NCI-H524 (cell line): ENCODE data around the gene ADGRD1.

Source experiments
- DNase-seq, 2 experiments: peaks; one replicate each; lab custom pipeline; 2025; lab: John Stamatoyannopoulos, UW

Gene ADGRD1

GRCh38 chr12:131135786-131136538 lies 182.3 kb downstream of the ADGRD1 start:
- DNase-seq, result no peak

GRCh38 chr12:131136539-131136872 lies 182.8 kb downstream of the ADGRD1 start:
- no peak for DNase-seq

GRCh38 chr12:131137009-131137835 lies 183.5 kb downstream of the ADGRD1 start:
- no peak for DNase-seq

- no peak for DNase-seq
These were observed 184.3 kb downstream of the ADGRD1 start for GRCh38 chr12:131137836-131138637.

- no peak for DNase-seq
These were observed 185.1 kb downstream of the ADGRD1 start for GRCh38 chr12:131138638-131139362.

GRCh38 chr12:131139363-131140068 lies 185.8 kb downstream of the ADGRD1 start:
- no peak for DNase-seq

- no peak for DNase-seq
These were observed 186.3 kb downstream of the ADGRD1 start for GRCh38 chr12:131140069-131140435.

GRCh38 chr12:131140697-131141096 lies 187.0 kb downstream of the ADGRD1 start:
- no peak for DNase-seq

- no peak for DNase-seq
These were observed 187.8 kb downstream of the ADGRD1 start for GRCh38 chr12:131141514-131141913.

GRCh38 chr12:131142891-131143657 lies 189.4 kb downstream of the ADGRD1 start:
- no peak for DNase-seq

- no peak for DNase-seq
These were observed 192.5 kb downstream of the ADGRD1 start for GRCh38 chr12:131146173-131146675.

- DNase-seq, result no peak
These were observed 193.6 kb downstream of the ADGRD1 start for GRCh38 chr12:131147293-131147692.

- DNase-seq, result no peak
These were observed 194.2 kb downstream of the ADGRD1 start for GRCh38 chr12:131147894-131148293.

- no peak for DNase-seq
These were observed 198.0 kb downstream of the ADGRD1 start for GRCh38 chr12:131151558-131152345.

- no peak for DNase-seq
These were observed 198.9 kb downstream of the ADGRD1 start for GRCh38 chr12:131152587-131152986.

- no peak for DNase-seq
These were observed 199.3 kb downstream of the ADGRD1 start for GRCh38 chr12:131153016-131153415.

GRCh38 chr12:131153956-131154355 lies 200.2 kb downstream of the ADGRD1 start:
- DNase-seq, result no peak

- DNase-seq, result no peak
These were observed 201.4 kb downstream of the ADGRD1 start for GRCh38 chr12:131155131-131155530.

- DNase-seq, result no peak
These were observed 204.0 kb downstream of the ADGRD1 start for GRCh38 chr12:131157743-131158142.
